ENCODE results near the gene AP3S1. TPM values are rescaled to one million over a fixed set of nuclear protein-coding genes. Genes with fewer than 3 reads are reported as not detected.

The AP3S1 gene
- 100 to 1,000 TPM in 3 of 4 donors, 10 to 100 TPM in 1; 59.2 to 207 (median 149) TPM for total RNA-seq

GRCh38 chr5:115841382-115842088 lies at the start of gene AP3S1, which contains the start of gene ATG12:
AP3S1 (plus strand) TSS chr5:115841935; CDS start chr5:115842038, 103 bp downstream.
ATG12 (minus strand) TSS chr5:115841565; CDS start chr5:115841552, 13 bp downstream.
- Histone ChIP-seq H3K36me3 (peaks cover 8% of the 10 kb centered on the region in 2 donors), H3K27ac (peak within 1 kb of the TSS; percentile 66 to 94 (median 87)), H3K4me1 (peaks cover 27 to 28% of the 10 kb centered on the region in 2 donors), H3K27me3 (no peaks in the 10 kb centered on the region), H3K4me3 (replicated peaks in 1 of 3) (peak within 1 kb of the TSS; percentile 52 to 73 (median 54)), H3K9me3 (no peaks in the 10 kb centered on the region)
- intact Hi-C loops (cut with DNase I) = no loop called here
- 19 to 24% methylated on average over 30 to 41 of the region's 65 CpGs for WGBS, 2 donors
- TF ChIP-seq CTCF (IDR thresholded peaks at IDR 0.05) (peak in 1 of 6 experiments; percentile 1), POLR2A (IDR thresholded peaks at IDR 0.05) (peak; percentile 63 to 91)
- DNase-seq = peak; percentile 92 to 93

- no peaks in the 10 kb centered on the region for H3K9me3 ChIP-seq
- 77 to 92% methylated on average over 1 of the region's 1 CpG for WGBS, 2 donors
- no peaks in the 10 kb centered on the region for H3K27me3 ChIP-seq
- no peak for TF ChIP-seq CTCF (IDR thresholded peaks at IDR 0.05)
- no peak for TF ChIP-seq POLR2A (IDR thresholded peaks at IDR 0.05)
- H3K27ac ChIP-seq = no peak overlapping the region
- no peak for DNase-seq
- no peaks in the 10 kb centered on the region for H3K4me1 ChIP-seq
- H3K4me3 ChIP-seq (replicated peaks in 1 of 3) = no peak overlapping the region
- no peaks in the 10 kb centered on the region for H3K36me3 ChIP-seq
- intact Hi-C loops (cut with DNase I) = no loop called here
Observed at GRCh38 chr5:115795700-115796099, 46.0 kb upstream of the AP3S1 start.

GRCh38 chr5:115796656-115797055 lies 45.1 kb upstream of the AP3S1 start:
- no peak for DNase-seq
- WGBS, 2 donors = 84 to 94% methylated on average over 3 of the region's 3 CpGs

GRCh38 chr5:115798252-115798651 lies 43.5 kb upstream of the AP3S1 start:
- Histone ChIP-seq H3K9me3 (no peaks in the 10 kb centered on the region), H3K36me3 (no peaks in the 10 kb centered on the region), H3K4me3 (replicated peaks in 1 of 3) (no peak overlapping the region), H3K27me3 (no peaks in the 10 kb centered on the region), H3K27ac (no peak overlapping the region), H3K4me1 (no peaks in the 10 kb centered on the region)
- WGBS, 2 donors = 72 to 75% methylated on average over 2 of the region's 2 CpGs
- TF ChIP-seq POLR2A (IDR thresholded peaks at IDR 0.05) = no peak
- no peak for TF ChIP-seq CTCF (IDR thresholded peaks at IDR 0.05)
- intact Hi-C loops (cut with DNase I) = no loop called here
- no peak for DNase-seq

More at GRCh38 chr5:115796656-115797055, 45.1 kb upstream of the AP3S1 start:
- Histone ChIP-seq H3K4me3 (replicated peaks in 1 of 3) (no peak overlapping the region), H3K36me3 (no peaks in the 10 kb centered on the region), H3K27me3 (no peaks in the 10 kb centered on the region), H3K4me1 (no peaks in the 10 kb centered on the region), H3K27ac (no peak overlapping the region), H3K9me3 (no peaks in the 10 kb centered on the region)
- no peak for TF ChIP-seq CTCF (IDR thresholded peaks at IDR 0.05)
- TF ChIP-seq POLR2A (IDR thresholded peaks at IDR 0.05) = no peak
- intact Hi-C loops (cut with DNase I) = no loop called here

GRCh38 chr5:115800108-115800507 lies 41.6 kb upstream of the AP3S1 start:
- intact Hi-C loops (cut with DNase I) = no loop called here
- no peaks in the 10 kb centered on the region for H3K27me3 ChIP-seq

More at GRCh38 chr5:115800108-115800507, 41.6 kb upstream of the AP3S1 start:
- no peak overlapping the region for H3K4me3 ChIP-seq (replicated peaks in 1 of 3)
- no peak for DNase-seq
- no peak overlapping the region for H3K27ac ChIP-seq
- H3K4me1 ChIP-seq = no peaks in the 10 kb centered on the region
- no peaks in the 10 kb centered on the region for H3K9me3 ChIP-seq
- TF ChIP-seq POLR2A (IDR thresholded peaks at IDR 0.05) (no peak), CTCF (IDR thresholded peaks at IDR 0.05) (no peak)
- no peaks in the 10 kb centered on the region for H3K36me3 ChIP-seq
- WGBS, 2 donors = 83 to 90% methylated on average over 2 of the region's 2 CpGs
